Fibroblast of lung (primary cell): Measurements from ENCODE around the gene UNC119B. TPM values are rescaled to one million over a fixed set of nuclear protein-coding genes. Genes with fewer than 3 reads are reported as not detected.
"Not testable (repeated sequence)": the region's sequence is repeated elsewhere in the genome, so short reads cannot be mapped to it uniquely, and the experiment has no call there.

Experiments used
- DNase-seq, 2 donors: peaks; one replicate each; pipeline versions ENCODE4 v3.0.0 to v3.0.0-alpha.2; 2010; ENCODE audit warnings: low read depth in 2 of 2
- H2AFZ ChIP-seq: 2 replicates; pipeline ENCODE4 v1.5.1; 2012; ENCODE audit warnings: low read length, control low read depth, inconsistent platforms
- H3K27ac ChIP-seq: 2 replicates; pipeline ENCODE4 v1.5.1; 2011; ENCODE audit warnings: low read length, control low read depth; ENCODE audit not compliant: insufficient read depth
- H3K27me3 ChIP-seq: 2 replicates; pipeline ENCODE4 v1.5.1; 2011; ENCODE audit warnings: mild to moderate bottlenecking, low read length; ENCODE audit not compliant: control insufficient read depth, insufficient read depth
- H3K36me3 ChIP-seq: 2 replicates; pipeline ENCODE4 v1.5.1; 2011; ENCODE audit warnings: low read length; ENCODE audit not compliant: control insufficient read depth, insufficient read depth
- H3K4me1 ChIP-seq: 2 replicates; pipeline ENCODE4 v1.5.1; 2011; ENCODE audit warnings: low read length; ENCODE audit not compliant: control insufficient read depth, insufficient read depth; ENCODE audit errors: extremely low read depth
- H3K4me2 ChIP-seq: 2 replicates; pipeline ENCODE4 v1.5.1; 2011; ENCODE audit warnings: low read length, control low read depth; ENCODE audit not compliant: insufficient read depth; ENCODE audit errors: extremely low read depth
- H3K4me3 ChIP-seq, 4 experiments: fragments of 200-600 bp in 1 of 4; sonication (generic) in 1 of 4; replicated peaks in 1 of 4; 2 replicates each; pipeline ENCODE4 v1.5.1; 2011 to 2016; ENCODE audit warnings: low read length in 4 of 4, low read depth in 3 of 4, mild to moderate bottlenecking in 3 of 4, control low read depth in 2 of 4, inconsistent platforms in 1 of 4, mixed read lengths in 1 of 4; ENCODE audit not compliant: insufficient read depth in 1 of 4; ENCODE audit errors: control extremely low read depth in 1 of 4
- H3K79me2 ChIP-seq: 2 replicates; pipeline ENCODE4 v1.5.1; 2012; ENCODE audit warnings: mild to moderate bottlenecking, low read length, inconsistent platforms; ENCODE audit not compliant: control insufficient read depth, insufficient read depth
- H3K9ac ChIP-seq: 2 replicates; pipeline ENCODE4 v1.5.1; 2011; ENCODE audit warnings: mild to moderate bottlenecking, low read length, control low read depth; ENCODE audit not compliant: insufficient read depth
- H3K9me3 ChIP-seq: 2 replicates; pipeline ENCODE4 v1.5.1; 2012; ENCODE audit warnings: low read depth, low read length; ENCODE audit not compliant: control insufficient read depth, insufficient read depth
- H4K20me1 ChIP-seq: 2 replicates; pipeline ENCODE4 v1.5.1; 2011; ENCODE audit warnings: low read length; ENCODE audit not compliant: control insufficient read depth, insufficient read depth; ENCODE audit errors: extremely low read depth
- CTCF ChIP-seq, 2 donors: IDR thresholded peaks in 1 of 2; conservative IDR thresholded peaks in 1 of 2; 1 replicate in 1 of 2; 2 replicates in 1 of 2; pipeline ENCODE4 v1.5.1; 2011 to 2012; ENCODE audit warnings: low read length in 2 of 2, control low read depth in 1 of 2, inconsistent platforms in 1 of 2, low read depth in 1 of 2, mild to moderate bottlenecking in 1 of 2
- EZH2 ChIP-seq: IDR thresholded peaks from 2 replicates; pipeline ENCODE4 v1.5.1; 2012; ENCODE audit warnings: low read length, control low read depth, mild to moderate bottlenecking; ENCODE audit errors: missing control alignments
- polyA plus RNA-seq, 2 donors: library from polyadenylated mRNA; depleted of rRNA in 1 of 2; stranded (reverse) in 1 of 2; unstranded in 1 of 2; fragments of >200 nt; gene quantifications; 2 replicates each; pipeline ENCODE4 v1.2.1, GENCODE V29; 2011 to 2012; ENCODE audit warnings: missing spikeins in 1 of 2
- total RNA-seq: library from RNA; depleted of rRNA; stranded (reverse); fragments of >200 nt; gene quantifications from 2 replicates; pipeline ENCODE4 v1.2.1, GENCODE V29; 2014

The UNC119B gene
- total and polyA plus RNA-seq, 2 donors (not counting 1 experiment from before 2014, with no cell fraction given), result 29.1 to 31.2 TPM

- Histone ChIP-seq H2AFZ (no peak overlapping the region), H3K9me3 (no peaks in the 10 kb centered on the region), H3K4me1 (no peaks in the 10 kb centered on the region), H3K4me3 (no peak overlapping the region), H4K20me1 (no peaks in the 10 kb centered on the region), H3K27ac (no peak overlapping the region), H3K9ac (no peak overlapping the region), H3K36me3 (no peaks in the 10 kb centered on the region), H3K4me2 (no peak overlapping the region), H3K27me3 (peaks cover 4% of the 10 kb centered on the region), H3K79me2 (no peaks in the 10 kb centered on the region)
- no peak for TF ChIP-seq EZH2
- TF ChIP-seq CTCF (conservative IDR thresholded peaks at IDR 0.05 in 1 of 2, IDR thresholded peaks at IDR 0.05 in 1 of 2; ENCODE audit: low read depth in 1 of 2, low read length in 2 of 2), result no peak
- peak; percentile 13 to 38 for DNase-seq
Observed at GRCh38 chr12:120668868-120669840, 41.1 kb upstream of the UNC119B start.

- H3K4me2 ChIP-seq, H3K27me3 ChIP-seq, H3K9ac ChIP-seq, H4K20me1 ChIP-seq, H3K27ac ChIP-seq, H3K4me3 ChIP-seq, H3K36me3 ChIP-seq, DNase-seq, H3K9me3 ChIP-seq, H2AFZ ChIP-seq, H3K4me1 ChIP-seq, H3K79me2 ChIP-seq: not testable (repeated sequence)
Observed at GRCh38 chr12:120670237-120670636, 40.0 kb upstream of the UNC119B start.

GRCh38 chr12:120670667-120671066 lies 39.6 kb upstream of the UNC119B start:
- TF ChIP-seq CTCF (conservative IDR thresholded peaks at IDR 0.05 in 1 of 2, IDR thresholded peaks at IDR 0.05 in 1 of 2; ENCODE audit: low read depth in 1 of 2, low read length in 2 of 2), result no peak
- no peak for TF ChIP-seq EZH2
- H3K9ac ChIP-seq, result no peak overlapping the region
- H2AFZ ChIP-seq, result no peak overlapping the region
- H3K4me3 ChIP-seq, result no peak overlapping the region
- no peaks in the 10 kb centered on the region for H4K20me1 ChIP-seq
- DNase-seq, result no peak
- H3K36me3 ChIP-seq, result no peaks in the 10 kb centered on the region
- peaks cover 4% of the 10 kb centered on the region for H3K27me3 ChIP-seq
- no peak overlapping the region for H3K4me2 ChIP-seq
- no peaks in the 10 kb centered on the region for H3K9me3 ChIP-seq
- H3K27ac ChIP-seq, result no peak overlapping the region
- H3K4me1 ChIP-seq, result no peaks in the 10 kb centered on the region
- H3K79me2 ChIP-seq, result no peaks in the 10 kb centered on the region
